Subcutaneous adipose tissue (tissue), 4 donors: ENCODE data around the gene DGKD. TPM values are rescaled to one million over a fixed set of nuclear protein-coding genes. Genes with fewer than 3 reads are reported as not detected.

Experiments used
- total RNA-seq, 4 donors: library from RNA; depleted of rRNA; stranded (reverse); fragments of >200 nt; gene quantifications; one replicate each; pipeline ENCODE4 v1.1.0, GENCODE V29; 2016
- TF ChIP-seq, protein P1 (sequence below): fragments of 450-650 bp; IDR thresholded peaks from one replicate; pipeline ENCODE4 v1.5.1; 2016; ENCODE audit warnings: low read depth, mild to moderate bottlenecking, control low read depth, antibody characterized with exemption, moderate library complexity

Gene DGKD
- total RNA-seq, 4 donors from 2014 or later: 13.0 to 24.9 (median 17.8) TPM

- TF ChIP-seq, protein P1, sequence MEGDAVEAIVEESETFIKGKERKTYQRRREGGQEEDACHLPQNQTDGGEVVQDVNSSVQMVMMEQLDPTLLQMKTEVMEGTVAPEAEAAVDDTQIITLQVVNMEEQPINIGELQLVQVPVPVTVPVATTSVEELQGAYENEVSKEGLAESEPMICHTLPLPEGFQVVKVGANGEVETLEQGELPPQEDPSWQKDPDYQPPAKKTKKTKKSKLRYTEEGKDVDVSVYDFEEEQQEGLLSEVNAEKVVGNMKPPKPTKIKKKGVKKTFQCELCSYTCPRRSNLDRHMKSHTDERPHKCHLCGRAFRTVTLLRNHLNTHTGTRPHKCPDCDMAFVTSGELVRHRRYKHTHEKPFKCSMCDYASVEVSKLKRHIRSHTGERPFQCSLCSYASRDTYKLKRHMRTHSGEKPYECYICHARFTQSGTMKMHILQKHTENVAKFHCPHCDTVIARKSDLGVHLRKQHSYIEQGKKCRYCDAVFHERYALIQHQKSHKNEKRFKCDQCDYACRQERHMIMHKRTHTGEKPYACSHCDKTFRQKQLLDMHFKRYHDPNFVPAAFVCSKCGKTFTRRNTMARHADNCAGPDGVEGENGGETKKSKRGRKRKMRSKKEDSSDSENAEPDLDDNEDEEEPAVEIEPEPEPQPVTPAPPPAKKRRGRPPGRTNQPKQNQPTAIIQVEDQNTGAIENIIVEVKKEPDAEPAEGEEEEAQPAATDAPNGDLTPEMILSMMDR: no peak
These were observed 7.4 kb upstream of the DGKD start for GRCh38 chr2:233346930-233347329.

GRCh38 chr2:233349005-233349998, 5.0 kb upstream of the DGKD start:
- TF ChIP-seq, protein P1: no peak

DNA sequence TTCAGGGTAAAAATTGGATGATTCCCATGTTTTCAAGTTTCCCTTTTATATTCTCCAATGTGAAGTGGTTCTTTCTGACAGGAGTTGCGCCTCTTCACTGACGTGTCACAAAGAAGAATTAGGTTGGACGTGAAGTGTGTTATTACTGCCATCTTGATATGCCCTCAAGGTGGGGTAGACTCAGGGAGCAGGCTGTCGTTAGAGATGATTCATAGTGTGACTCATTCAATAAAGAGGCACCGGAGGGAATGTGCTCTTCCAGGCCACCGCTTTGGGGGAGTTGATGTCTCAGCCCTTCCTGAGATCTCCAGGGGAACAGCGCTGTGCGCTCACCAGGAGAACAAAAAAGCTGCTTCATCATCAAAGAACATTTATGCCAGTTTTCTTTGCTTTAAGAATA, 3.6 kb upstream of the DGKD start:
- TF ChIP-seq, protein P1: no peak

DNA sequence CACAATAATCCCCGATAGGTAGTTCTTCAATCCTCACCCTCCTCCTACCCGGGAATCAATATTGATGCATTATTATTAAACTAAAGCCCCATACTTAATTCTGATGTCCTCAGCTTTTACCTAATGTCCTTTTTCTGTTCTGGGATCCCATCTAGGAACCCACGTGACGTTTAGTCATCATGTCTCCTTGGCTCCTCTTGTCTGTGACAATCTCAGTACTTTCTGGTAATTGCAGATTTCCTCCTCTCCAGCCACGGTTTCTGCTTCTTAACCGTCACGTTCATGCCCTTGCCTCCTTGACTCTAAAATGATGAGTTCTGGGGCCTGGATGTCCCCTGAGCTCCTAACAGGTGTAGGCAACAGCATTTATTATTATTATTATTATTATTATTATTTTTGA, 2.9 kb upstream of the DGKD start:
- TF ChIP-seq, protein P1: no peak

DNA sequence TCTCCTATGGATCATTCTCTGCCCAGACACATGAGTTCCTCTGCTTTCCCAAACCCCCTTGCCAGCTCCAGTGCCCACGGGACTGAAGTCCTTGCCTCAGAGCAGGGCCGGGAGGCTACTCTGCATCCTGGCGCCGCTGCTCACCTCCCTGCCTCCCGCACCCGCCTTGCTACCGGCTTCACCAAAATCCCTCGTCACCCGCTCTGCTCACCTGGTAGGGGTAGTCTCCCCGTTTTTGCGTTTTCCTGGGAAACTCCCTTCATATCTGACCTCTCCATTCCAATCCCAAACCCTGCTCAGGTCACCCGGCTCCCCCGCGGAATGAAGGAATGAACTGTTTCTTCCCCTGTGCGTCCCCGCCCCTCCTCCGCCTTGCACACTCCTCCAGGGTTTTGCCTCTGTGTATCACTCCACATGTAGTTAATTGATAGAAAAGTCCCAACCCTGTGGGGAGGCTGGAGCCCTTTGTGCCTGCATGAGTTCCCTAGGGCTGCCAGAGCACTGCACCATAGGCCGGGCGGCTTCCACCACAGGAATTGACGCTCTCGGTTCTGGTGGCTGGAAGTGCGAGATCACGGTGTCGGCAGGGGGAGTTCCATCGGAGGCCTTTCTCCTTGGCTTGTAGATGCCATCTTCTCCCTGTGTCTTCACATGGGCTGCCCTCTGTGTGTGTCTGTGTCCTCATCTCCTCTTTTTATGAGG, 2.0 kb upstream of the DGKD start:
- TF ChIP-seq, protein P1: no peak

- TF ChIP-seq, protein P1: no peak
These were observed 1.1 kb upstream of the DGKD start for GRCh38 chr2:233353101-233353768.
